Measurements from ENCODE around the gene PPIP5K2. TPM values are rescaled to one million over a fixed set of nuclear protein-coding genes. Genes with fewer than 3 reads are reported as not detected.
"Not testable (repeated sequence)": the region's sequence is repeated elsewhere in the genome, so short reads cannot be mapped to it uniquely, and the experiment has no call there.

Gene PPIP5K2
- 29.7 and 44.4 TPM in 2 replicates for total RNA-seq (2014; rRNA removed; shearing (Covaris generic))

GRCh38 chr5:103119765-103120606 is at the start of gene PPIP5K2, which contains the start of gene GIN1:
TSS of gene PPIP5K2 (plus strand) at chr5:103120301. CDS start at chr5:103129590, 9,289 bp downstream.
TSS of gene GIN1 (minus strand) at chr5:103120138. CDS start at chr5:103108707, 11,431 bp downstream.
- Histone ChIP-seq H3K36me3 (replicated peaks; ENCODE audit: control insufficient read depth, insufficient read depth, low read length) (no peaks in the 10 kb centered on the region), H3K4me3 (ENCODE audit: insufficient read depth, low read depth, low read length) (peak within 1 kb of the TSS; percentile 82), H3K27me3 (ENCODE audit: control insufficient read depth, insufficient read depth, low read length) (no peaks in the 10 kb centered on the region)
- peak; percentile 50 for DNase-seq

- H3K36me3 ChIP-seq (replicated peaks; ENCODE audit: control insufficient read depth, insufficient read depth, low read length); H3K27me3 ChIP-seq (ENCODE audit: control insufficient read depth, insufficient read depth, low read length); H3K4me3 ChIP-seq (ENCODE audit: insufficient read depth, low read depth, low read length); DNase-seq: not testable (repeated sequence)
Observed at GRCh38 chr5:103073500-103073899, 46.6 kb upstream of the PPIP5K2 start.

GRCh38 chr5:103075442-103075841 is 44.7 kb upstream of the PPIP5K2 start:
- H3K4me3 ChIP-seq (ENCODE audit: insufficient read depth, low read depth, low read length): no peak overlapping the region
- no peaks in the 10 kb centered on the region for H3K27me3 ChIP-seq (ENCODE audit: control insufficient read depth, insufficient read depth, low read length)
- no peaks in the 10 kb centered on the region; the same call in 1 of the 2 replicates for H3K36me3 ChIP-seq (replicated peaks; ENCODE audit: control insufficient read depth, insufficient read depth, low read length)
- DNase-seq: no peak

GRCh38 chr5:103079796-103080195 is 40.3 kb upstream of the PPIP5K2 start:
- DNase-seq: no peak
- Histone ChIP-seq H3K4me3 (ENCODE audit: insufficient read depth, low read depth, low read length) (no peak overlapping the region), H3K27me3 (ENCODE audit: control insufficient read depth, insufficient read depth, low read length) (no peaks in the 10 kb centered on the region), H3K36me3 (replicated peaks; ENCODE audit: control insufficient read depth, insufficient read depth, low read length) (no peaks in the 10 kb centered on the region; the same call in 1 of the 2 replicates)

GRCh38 chr5:103086547-103086946 is 33.6 kb upstream of the PPIP5K2 start:
- H3K4me3 ChIP-seq (ENCODE audit: insufficient read depth, low read depth, low read length): no peak overlapping the region
- no peak for DNase-seq
- no peaks in the 10 kb centered on the region for H3K36me3 ChIP-seq (replicated peaks; ENCODE audit: control insufficient read depth, insufficient read depth, low read length)
- H3K27me3 ChIP-seq (ENCODE audit: control insufficient read depth, insufficient read depth, low read length): no peaks in the 10 kb centered on the region

GRCh38 chr5:103089272-103089671 is 30.8 kb upstream of the PPIP5K2 start:
- DNase-seq: no peak
- no peak overlapping the region for H3K4me3 ChIP-seq (ENCODE audit: insufficient read depth, low read depth, low read length)
- H3K36me3 ChIP-seq (replicated peaks; ENCODE audit: control insufficient read depth, insufficient read depth, low read length): no peaks in the 10 kb centered on the region
- no peaks in the 10 kb centered on the region for H3K27me3 ChIP-seq (ENCODE audit: control insufficient read depth, insufficient read depth, low read length)

- DNase-seq: no peak
- Histone ChIP-seq H3K4me3 (ENCODE audit: insufficient read depth, low read depth, low read length) (no peak overlapping the region), H3K27me3 (ENCODE audit: control insufficient read depth, insufficient read depth, low read length) (no peaks in the 10 kb centered on the region), H3K36me3 (replicated peaks; ENCODE audit: control insufficient read depth, insufficient read depth, low read length) (no peaks in the 10 kb centered on the region)
Observed at GRCh38 chr5:103090791-103091190, 29.3 kb upstream of the PPIP5K2 start.

GRCh38 chr5:103092676-103093075 is 27.4 kb upstream of the PPIP5K2 start:
- H3K27me3 ChIP-seq (ENCODE audit: control insufficient read depth, insufficient read depth, low read length): no peaks in the 10 kb centered on the region
- H3K4me3 ChIP-seq (ENCODE audit: insufficient read depth, low read depth, low read length): no peak overlapping the region
- DNase-seq: no peak
- no peaks in the 10 kb centered on the region for H3K36me3 ChIP-seq (replicated peaks; ENCODE audit: control insufficient read depth, insufficient read depth, low read length)

GRCh38 chr5:103093727-103094126 is 26.4 kb upstream of the PPIP5K2 start:
- H3K4me3 ChIP-seq (ENCODE audit: insufficient read depth, low read depth, low read length): no peak overlapping the region
- no peaks in the 10 kb centered on the region for H3K36me3 ChIP-seq (replicated peaks; ENCODE audit: control insufficient read depth, insufficient read depth, low read length)
- no peaks in the 10 kb centered on the region for H3K27me3 ChIP-seq (ENCODE audit: control insufficient read depth, insufficient read depth, low read length)
- no peak for DNase-seq

- DNase-seq: no peak
- Histone ChIP-seq H3K36me3 (replicated peaks; ENCODE audit: control insufficient read depth, insufficient read depth, low read length) (no peaks in the 10 kb centered on the region), H3K27me3 (ENCODE audit: control insufficient read depth, insufficient read depth, low read length) (no peaks in the 10 kb centered on the region), H3K4me3 (ENCODE audit: insufficient read depth, low read depth, low read length) (no peak overlapping the region)
Observed at GRCh38 chr5:103094737-103095136, 25.4 kb upstream of the PPIP5K2 start.

- Histone ChIP-seq H3K27me3 (ENCODE audit: control insufficient read depth, insufficient read depth, low read length) (no peaks in the 10 kb centered on the region), H3K36me3 (replicated peaks; ENCODE audit: control insufficient read depth, insufficient read depth, low read length) (no peaks in the 10 kb centered on the region), H3K4me3 (ENCODE audit: insufficient read depth, low read depth, low read length) (no peak overlapping the region)
- DNase-seq: no peak
Observed at GRCh38 chr5:103098993-103099392, 21.1 kb upstream of the PPIP5K2 start.

GRCh38 chr5:103101079-103101750 is 18.9 kb upstream of the PPIP5K2 start:
- Histone ChIP-seq H3K27me3 (ENCODE audit: control insufficient read depth, insufficient read depth, low read length) (no peaks in the 10 kb centered on the region), H3K4me3 (ENCODE audit: insufficient read depth, low read depth, low read length) (no peak overlapping the region), H3K36me3 (replicated peaks; ENCODE audit: control insufficient read depth, insufficient read depth, low read length) (no peaks in the 10 kb centered on the region)
- DNase-seq: no peak

- Histone ChIP-seq H3K36me3 (replicated peaks; ENCODE audit: control insufficient read depth, insufficient read depth, low read length) (no peaks in the 10 kb centered on the region), H3K27me3 (ENCODE audit: control insufficient read depth, insufficient read depth, low read length) (no peaks in the 10 kb centered on the region), H3K4me3 (ENCODE audit: insufficient read depth, low read depth, low read length) (no peak overlapping the region)
- no peak for DNase-seq
Observed at GRCh38 chr5:103102234-103102633, 17.9 kb upstream of the PPIP5K2 start.

- no peaks in the 10 kb centered on the region for H3K27me3 ChIP-seq (ENCODE audit: control insufficient read depth, insufficient read depth, low read length)
- no peaks in the 10 kb centered on the region for H3K36me3 ChIP-seq (replicated peaks; ENCODE audit: control insufficient read depth, insufficient read depth, low read length)
- no peak overlapping the region for H3K4me3 ChIP-seq (ENCODE audit: insufficient read depth, low read depth, low read length)
- DNase-seq: no peak
Observed at GRCh38 chr5:103108086-103108485, 12.0 kb upstream of the PPIP5K2 start.

GRCh38 chr5:103109277-103109676 is 10.8 kb upstream of the PPIP5K2 start:
- no peak overlapping the region for H3K4me3 ChIP-seq (ENCODE audit: insufficient read depth, low read depth, low read length)
- no peaks in the 10 kb centered on the region for H3K27me3 ChIP-seq (ENCODE audit: control insufficient read depth, insufficient read depth, low read length)
- no peak for DNase-seq
- H3K36me3 ChIP-seq (replicated peaks; ENCODE audit: control insufficient read depth, insufficient read depth, low read length): no peaks in the 10 kb centered on the region

All from H7 (cell line).